ENCODE data around the gene EXPH5.

EXPH5 gene

GRCh38 chr11:108511851-108512474 lies 81.6 kb downstream of the EXPH5 start:
- DNase-seq, result no peak

- DNase-seq, result no peak
These were observed 84.6 kb downstream of the EXPH5 start for GRCh38 chr11:108508653-108509593.

- DNase-seq, result no peak
These were observed 92.2 kb downstream of the EXPH5 start for GRCh38 chr11:108501396-108501795.

GRCh38 chr11:108500721-108501120 lies 92.8 kb downstream of the EXPH5 start:
- no peak for DNase-seq

GRCh38 chr11:108500169-108500568 lies 93.4 kb downstream of the EXPH5 start:
- DNase-seq, result no peak

- DNase-seq, result no peak
These were observed 94.7 kb downstream of the EXPH5 start for GRCh38 chr11:108498816-108499408.

- peak; percentile 85 for DNase-seq
These were observed 95.3 kb downstream of the EXPH5 start, which contains the start of gene POGLUT3 for GRCh38 chr11:108498046-108498815. Gene POGLUT3, minus strand, starts transcription at chr11:108498384. Its CDS starts 18 bp downstream, at chr11:108498366.

- peak; percentile 92 for DNase-seq
These were observed 96.1 kb downstream of the EXPH5 start for GRCh38 chr11:108497317-108498045.

GRCh38 chr11:108496643-108497256 lies 96.8 kb downstream of the EXPH5 start:
- DNase-seq, result no peak

- no peak for DNase-seq
These were observed 98.2 kb downstream of the EXPH5 start for GRCh38 chr11:108495326-108495725.

- DNase-seq, result no peak
These were observed 99.4 kb downstream of the EXPH5 start for GRCh38 chr11:108494182-108494581.

GRCh38 chr11:108491936-108492335 lies 101.6 kb downstream of the EXPH5 start:
- DNase-seq, result no peak

- no peak for DNase-seq
These were observed 106.7 kb downstream of the EXPH5 start for GRCh38 chr11:108486828-108487227.

- no peak for DNase-seq
These were observed 107.2 kb downstream of the EXPH5 start for GRCh38 chr11:108486331-108486730.

GRCh38 chr11:108483163-108483562 lies 110.4 kb downstream of the EXPH5 start:
- no peak for DNase-seq

- DNase-seq, result no peak
These were observed 118.7 kb downstream of the EXPH5 start for GRCh38 chr11:108474664-108475463.

- DNase-seq, result no peak
These were observed 120.9 kb downstream of the EXPH5 start for GRCh38 chr11:108472681-108473080.

GRCh38 chr11:108468478-108468864 lies 125.1 kb downstream of the EXPH5 start:
- no peak for DNase-seq

- peak; percentile 98 for DNase-seq
These were observed 126.3 kb downstream of the EXPH5 start, which contains the start of gene C11orf65 for GRCh38 chr11:108467091-108467823. Gene C11orf65, minus strand, starts transcription at chr11:108467529. Its CDS starts 5,970 bp downstream, at chr11:108461559.

GRCh38 chr11:108466405-108466804 lies 127.2 kb downstream of the EXPH5 start:
- no peak for DNase-seq
